HG02885 (cell line): Measurements from ENCODE around the gene UPK2.
"Not testable (repeated sequence)": the region's sequence is repeated elsewhere in the genome, so short reads cannot be mapped to it uniquely, and the experiment has no call there.

Source experiments
- ATAC-seq: cut with Tn5 transposase; IDR thresholded peaks from one replicate; pipeline ENCODE4 v1.9.1; 2021; ENCODE audit warnings: mild to moderate bottlenecking; ENCODE audit not compliant: unreplicated experiment, poor library complexity

UPK2 gene

DNA sequence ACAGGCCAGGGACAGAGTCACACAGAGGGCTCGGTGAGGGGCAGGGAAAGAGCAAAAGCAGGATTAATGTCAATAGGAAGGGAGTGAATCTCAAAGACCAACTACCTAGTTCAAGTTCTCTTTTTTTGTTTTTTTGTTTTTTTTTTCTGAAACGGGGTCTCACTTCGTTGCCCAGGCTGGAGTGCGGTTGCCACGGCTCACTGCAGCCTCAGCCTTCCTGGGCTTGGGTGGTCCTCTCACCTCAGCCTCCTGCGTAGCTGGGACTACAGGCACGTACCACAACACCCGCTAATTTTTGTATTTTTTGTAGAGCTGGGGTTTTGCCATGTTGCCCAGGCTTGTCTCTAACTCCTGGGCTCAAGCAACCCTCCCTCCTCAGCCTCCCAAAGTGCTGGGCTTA, 20.7 kb upstream of the UPK2 start:
- no peak for ATAC-seq

DNA sequence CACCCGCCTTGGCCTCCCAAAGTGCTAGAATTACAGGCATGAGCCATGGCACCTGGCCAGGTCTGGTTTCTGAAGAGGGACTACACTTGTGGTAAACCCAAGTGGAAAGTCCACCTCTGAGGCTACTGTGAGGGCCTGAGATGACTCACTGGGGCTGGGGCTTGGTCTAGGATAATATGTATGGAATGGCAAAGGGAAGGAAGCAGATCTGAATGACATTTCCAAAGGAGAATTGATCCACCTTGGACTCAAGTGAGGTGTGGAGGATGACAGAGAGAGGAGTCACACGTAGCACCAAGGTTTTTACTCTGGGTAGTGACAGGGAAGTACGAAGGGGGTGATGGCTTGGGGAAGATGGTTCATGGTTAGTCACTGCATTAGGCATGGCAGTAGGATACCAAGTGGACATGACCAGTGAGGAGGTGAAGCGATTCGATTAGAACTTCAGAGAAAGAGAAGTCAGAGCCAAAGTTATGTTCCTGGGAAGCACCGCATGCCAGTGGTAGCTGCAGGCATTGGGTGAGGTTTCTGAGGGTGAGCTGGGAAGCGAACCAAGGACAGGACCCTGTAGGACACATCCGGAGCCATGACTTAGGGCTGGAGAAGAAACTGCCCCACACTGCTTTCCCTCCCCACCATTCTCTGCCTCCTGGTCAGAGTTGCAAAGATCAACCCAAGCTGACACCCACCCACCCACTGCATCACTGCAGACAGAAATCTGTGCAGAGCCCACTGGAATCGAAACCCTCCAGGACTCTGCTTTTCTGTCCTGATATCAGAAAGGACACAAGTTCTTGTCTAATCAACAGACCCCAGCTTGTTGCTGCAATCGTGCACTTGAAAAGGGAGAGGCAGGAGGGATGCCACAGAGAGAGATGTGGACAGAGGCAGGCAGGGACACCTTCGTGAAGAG, 17.4 kb upstream of the UPK2 start:
- ATAC-seq: no peak

DNA sequence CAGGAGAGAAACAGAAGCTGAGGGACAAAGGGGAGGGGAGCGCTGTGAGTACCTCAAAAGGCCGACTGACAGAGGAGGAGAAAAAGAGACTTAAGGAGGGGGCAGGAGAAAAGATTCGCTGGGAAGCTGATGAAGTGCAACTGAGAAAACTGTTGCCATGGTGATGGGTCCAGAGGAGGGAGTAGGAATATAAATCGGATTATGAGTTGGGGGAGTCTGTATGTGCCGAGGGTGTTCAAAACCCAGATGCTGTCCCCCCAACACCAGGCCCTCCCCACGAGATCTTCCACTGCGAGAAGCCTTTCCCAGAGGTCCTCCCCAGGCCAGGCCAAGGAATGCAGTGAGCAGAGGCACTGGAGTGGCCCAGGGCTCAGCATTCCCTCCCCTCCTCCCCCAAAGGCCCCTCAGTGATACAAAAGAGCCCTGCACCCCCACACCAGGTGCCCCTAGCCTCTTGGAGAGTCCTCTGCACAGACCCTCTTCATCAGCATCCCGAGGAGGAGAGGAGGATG, 16.6 kb upstream of the UPK2 start:
- no peak for ATAC-seq

DNA sequence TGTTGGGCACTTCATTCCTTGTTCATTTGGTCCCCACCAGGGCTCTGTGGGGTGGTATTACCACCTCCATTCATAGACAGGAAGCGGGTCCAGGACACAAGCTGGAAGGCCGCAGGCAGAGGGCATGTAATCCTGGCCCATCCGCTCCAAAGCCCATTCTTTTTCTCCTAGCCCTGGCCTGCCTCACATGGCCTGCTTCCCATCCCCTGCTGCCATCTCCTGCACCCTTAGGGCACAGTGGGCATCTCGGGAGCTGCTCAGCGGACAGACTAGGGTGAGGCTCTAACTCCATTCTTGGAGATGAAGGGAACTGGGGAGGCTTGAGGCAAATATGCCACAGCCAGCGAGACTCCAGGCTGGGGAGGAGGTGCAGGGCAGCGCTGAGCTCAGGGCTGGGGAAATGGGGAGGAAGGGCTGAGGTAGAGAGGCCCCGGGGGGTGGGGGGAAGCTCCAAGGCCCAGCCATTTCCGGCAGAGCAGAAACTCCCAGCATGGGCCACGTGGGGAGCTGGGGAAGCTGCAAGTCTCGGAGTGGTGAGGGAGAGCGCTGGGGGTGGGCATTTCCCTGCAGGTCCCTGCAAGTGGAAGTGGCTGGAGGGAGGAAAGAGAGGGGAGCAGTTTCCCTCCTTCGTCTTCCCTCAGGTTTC, 16.0 kb upstream of the UPK2 start:
- ATAC-seq: no peak

DNA sequence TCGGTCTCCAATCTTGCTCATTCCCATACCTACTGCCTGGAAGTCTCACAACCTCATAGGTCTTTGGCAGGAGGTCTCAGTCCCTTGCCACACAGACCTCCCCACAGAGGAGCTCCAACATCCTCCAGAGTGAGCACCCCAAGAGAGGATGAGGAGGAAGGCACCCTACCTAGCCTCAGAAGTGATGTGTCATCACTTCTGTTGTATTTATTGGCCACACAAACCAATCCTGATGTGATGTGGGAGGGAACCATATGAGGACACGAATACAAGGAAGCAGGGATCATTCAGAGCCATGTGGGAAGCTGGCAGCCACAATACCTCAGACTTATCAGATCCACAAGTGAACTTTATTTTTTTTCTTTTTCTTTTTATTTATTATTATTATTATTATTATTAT, 9.0 kb upstream of the UPK2 start:
- no peak for ATAC-seq

DNA sequence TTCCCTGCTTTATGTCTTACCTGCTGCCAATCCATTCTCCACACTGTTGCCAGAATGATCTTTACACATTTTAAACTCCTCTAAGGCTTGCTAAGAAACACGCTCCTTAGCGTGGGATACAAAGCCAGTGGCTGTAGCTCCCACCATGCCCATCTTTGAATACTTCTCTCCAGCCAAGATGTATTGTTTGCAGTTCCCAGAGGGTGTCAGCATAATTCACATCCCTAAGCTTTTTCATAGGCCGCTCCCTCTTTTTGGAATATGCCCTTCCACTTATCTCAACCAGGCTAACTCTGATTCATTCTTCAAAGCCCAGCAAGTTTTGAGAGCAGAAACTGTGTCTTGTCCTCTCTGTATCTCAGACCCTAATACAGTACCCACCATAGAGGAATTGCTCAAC, 8.1 kb upstream of the UPK2 start:
- ATAC-seq: no peak

DNA sequence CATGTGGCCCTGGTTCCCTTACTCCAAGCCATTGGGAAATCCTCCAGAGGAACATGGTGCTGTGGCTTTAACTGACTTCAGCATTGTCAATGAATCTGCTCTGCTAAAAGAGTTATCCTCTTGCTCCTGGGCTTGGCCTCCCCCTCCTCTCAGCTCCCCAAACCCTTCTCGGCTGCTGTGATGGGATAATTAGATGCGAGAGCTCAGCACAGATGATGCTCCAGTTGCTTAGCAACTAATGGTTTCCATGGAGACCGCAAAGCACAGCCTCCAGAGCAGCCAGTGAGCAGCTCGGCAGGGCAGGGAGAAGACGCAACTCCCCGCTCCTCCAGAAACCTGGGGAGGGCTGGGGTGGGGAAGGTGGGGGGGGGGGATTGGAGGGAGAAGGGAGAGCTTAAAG, 2.8 kb upstream of the UPK2 start:
- ATAC-seq: no peak

DNA sequence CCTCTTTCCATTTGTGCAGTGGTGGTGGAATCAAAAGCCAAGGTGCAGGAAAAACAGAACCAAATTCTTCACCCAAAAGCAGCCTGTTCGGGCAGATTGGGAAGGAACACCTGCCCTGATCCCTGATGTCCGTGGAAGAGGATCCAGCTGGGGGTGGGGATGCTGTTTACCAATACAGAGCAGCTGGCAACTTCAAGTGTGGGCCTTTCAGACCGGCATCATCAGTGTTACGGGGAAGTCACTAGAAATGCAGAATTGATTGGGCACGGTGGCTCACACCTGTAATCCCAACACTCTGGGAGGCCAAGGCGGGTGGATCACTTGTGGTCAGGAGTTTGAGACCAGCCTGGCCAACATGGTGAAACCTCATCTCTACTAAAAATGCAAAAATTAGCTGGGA, 2.1 kb upstream of the UPK2 start:
- ATAC-seq: not testable (repeated sequence)

DNA sequence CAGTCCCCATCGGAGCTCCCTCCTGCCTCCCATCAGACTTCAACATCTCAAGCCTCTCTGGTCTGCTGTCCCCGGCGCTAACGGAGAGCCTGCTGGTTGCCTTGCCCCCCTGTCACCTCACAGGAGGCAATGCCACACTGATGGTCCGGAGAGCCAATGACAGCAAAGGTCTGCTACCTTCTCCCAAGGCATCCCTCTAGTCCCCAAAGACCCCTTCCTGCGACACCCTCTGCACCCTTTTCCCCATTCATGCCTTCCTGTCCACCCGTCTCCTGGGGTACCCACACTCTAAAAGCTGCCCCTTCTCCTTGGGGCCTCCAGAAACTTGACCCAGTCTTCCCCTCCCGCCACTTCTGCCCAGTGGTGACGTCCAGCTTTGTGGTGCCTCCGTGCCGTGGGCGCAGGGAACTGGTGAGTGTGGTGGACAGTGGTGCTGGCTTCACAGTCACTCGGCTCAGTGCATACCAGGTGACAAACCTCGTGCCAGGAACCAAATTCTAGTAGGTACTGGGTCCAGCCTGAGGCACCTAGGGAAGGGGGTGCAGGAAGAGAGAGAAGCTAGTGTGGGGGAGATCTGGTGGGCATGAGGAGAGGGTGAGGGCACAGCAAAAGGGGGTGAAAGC, 860 bp downstream of the UPK2 start:
- ATAC-seq: no peak

DNA sequence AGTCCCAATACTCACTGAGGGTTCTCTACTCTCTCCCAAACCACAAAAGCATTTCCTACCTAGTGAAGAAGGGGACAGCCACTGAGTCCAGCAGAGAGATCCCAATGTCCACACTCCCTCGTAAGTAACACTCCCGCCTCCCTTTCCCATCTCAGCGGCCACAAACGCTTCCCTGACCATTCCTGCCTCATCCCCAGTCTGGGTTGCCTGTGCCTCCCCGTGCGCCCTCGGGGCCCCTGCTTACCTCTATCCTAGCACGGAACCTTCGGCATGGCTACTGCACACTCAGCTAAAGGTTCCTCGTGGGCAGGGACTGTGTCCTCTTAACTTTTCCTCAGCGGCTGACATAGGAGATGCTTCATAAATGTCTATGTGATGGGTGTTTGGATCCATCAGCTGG, 1.5 kb downstream of the UPK2 start:
- no peak for ATAC-seq

DNA sequence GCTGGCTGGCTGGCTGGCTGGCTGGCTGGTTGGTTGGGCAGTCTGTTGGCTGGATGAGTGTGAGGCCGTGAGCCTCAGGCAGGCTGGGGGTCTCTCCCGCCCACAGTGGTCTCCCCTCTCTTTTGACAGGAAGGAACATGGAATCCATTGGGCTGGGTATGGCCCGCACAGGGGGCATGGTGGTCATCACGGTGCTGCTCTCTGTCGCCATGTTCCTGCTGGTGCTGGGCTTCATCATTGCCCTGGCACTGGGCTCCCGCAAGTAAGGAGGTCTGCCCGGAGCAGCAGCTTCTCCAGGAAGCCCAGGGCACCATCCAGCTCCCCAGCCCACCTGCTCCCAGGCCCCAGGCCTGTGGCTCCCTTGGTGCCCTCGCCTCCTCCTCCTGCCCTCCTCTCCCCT, 1.9 kb downstream of the UPK2 start:
- no peak for ATAC-seq

DNA sequence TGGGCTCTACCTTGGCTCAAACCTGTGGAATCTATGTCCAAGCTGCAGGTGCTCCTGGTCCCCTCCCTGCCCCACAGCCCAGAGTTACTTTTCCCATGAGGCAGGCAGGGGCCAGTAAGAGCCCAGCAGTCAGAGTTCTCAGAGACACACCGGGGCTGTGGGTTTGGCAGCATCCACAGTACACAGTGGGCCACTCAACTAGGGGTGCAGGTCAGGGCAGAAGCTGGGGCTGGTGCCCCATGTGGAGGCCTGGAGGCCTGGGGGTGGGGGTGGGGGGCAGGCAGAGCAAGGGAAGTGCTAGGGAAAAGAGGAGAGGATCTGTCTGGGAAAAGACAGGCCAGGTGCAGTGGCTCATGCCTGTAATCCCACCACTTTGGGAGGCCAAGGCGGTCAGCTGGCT, 2.5 kb downstream of the UPK2 start:
- ATAC-seq: no peak

DNA sequence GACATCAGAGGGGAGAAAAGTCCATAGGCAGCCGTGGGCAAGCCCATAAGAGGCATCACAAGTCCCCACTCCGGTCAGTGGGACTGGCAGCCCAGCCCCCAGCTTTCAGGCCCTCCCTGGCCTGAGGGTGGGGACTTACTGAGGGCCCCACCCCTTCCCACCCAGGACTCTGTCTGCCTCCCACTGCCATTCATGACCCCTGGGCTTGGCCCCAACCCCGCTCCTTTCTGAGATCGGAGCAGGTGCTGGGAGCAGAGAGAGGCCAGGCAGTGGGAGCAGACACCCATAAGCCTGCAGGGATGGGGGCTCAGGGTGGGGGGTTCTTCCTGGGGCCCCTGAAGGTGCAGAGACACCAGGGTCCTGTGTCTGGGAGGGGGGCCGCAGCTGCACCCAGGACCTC, 5.1 kb downstream of the UPK2 start:
- ATAC-seq: no peak

DNA sequence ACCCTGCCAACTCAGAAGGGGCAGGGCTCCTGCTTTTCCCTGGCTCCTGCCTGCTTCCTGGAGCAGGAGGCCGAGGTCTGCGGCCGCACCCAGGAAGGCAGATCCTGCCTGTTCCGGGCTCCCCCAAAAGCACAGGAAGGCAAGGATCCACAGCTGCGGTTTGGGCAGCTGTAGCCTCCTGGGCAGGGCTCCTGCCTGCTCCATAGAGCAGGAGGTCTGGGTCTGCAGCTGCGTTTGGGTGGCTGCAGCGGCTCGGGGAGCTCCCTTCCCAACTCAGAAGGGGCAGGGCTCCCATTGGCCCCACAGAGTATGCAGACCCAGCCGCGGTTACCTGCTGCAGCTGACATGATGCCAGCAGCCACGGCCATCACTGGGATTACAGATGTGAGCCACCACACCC, 5.5 kb downstream of the UPK2 start:
- ATAC-seq: no peak

DNA sequence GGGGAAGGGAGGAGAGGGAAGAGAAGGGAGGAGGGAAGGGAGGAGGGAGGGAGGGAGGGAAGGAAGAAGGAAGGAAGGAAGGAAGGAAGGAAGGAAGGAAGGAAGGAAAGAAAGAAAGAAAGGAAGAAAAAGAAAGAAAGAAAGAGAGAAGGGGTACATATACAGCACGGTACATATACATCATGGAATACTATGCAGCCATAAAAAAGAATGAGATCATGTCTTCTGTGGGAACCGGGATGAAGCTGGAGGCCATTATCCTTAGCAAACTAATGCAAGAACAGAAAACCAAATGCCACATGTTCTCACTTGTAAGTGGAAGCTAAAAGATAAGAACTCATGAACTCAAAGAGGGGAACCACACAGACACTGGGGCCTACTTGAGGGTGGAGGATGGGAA, 13.4 kb downstream of the UPK2 start:
- ATAC-seq: not testable (repeated sequence)

DNA sequence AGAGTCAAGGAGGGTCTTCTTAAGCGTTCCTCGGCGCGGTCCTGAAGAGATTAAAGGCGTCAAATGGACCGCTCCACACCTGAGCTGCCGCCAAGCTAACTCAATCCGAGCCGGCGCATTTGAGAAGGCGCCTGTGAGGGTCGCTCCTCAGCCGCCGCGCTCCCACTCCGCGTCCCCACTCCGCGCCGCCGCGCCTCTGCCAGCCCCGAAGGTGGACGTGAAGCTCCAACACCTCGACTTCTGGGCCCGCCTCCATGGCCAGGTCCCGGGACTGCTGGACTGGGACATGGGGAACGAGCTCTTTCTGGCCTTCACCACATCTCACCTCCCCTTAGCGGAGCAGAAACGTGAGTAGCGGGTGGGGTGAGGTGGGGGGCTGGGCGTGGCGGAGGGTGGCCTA, 15.5 kb downstream of the UPK2 start, which contains the start of gene FOXR1:
Gene FOXR1 (plus strand): TSS at position 116 of the 400 bp plus-strand sequence. CDS start 171 bp downstream, at position 287.
- no peak for ATAC-seq

DNA sequence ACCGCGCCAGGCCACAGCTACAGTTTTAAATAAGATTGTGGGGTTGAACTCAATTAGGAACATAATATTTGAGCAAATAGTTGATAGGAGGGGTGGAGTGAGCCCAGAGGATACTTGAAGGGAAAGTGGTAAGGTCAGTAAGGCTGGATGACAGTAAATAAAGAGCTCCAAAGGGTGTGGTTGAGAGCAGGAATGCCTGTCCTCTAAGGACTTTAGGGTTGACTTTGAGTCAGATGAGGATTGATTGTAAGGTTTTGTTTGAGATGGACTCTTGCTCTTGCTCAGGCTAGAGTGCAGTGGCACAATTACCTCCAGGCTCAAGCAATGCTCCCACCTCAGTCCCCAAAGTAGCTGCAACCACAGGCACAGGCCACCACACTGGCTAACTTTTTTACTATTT, 17.9 kb downstream of the UPK2 start:
- no peak for ATAC-seq

DNA sequence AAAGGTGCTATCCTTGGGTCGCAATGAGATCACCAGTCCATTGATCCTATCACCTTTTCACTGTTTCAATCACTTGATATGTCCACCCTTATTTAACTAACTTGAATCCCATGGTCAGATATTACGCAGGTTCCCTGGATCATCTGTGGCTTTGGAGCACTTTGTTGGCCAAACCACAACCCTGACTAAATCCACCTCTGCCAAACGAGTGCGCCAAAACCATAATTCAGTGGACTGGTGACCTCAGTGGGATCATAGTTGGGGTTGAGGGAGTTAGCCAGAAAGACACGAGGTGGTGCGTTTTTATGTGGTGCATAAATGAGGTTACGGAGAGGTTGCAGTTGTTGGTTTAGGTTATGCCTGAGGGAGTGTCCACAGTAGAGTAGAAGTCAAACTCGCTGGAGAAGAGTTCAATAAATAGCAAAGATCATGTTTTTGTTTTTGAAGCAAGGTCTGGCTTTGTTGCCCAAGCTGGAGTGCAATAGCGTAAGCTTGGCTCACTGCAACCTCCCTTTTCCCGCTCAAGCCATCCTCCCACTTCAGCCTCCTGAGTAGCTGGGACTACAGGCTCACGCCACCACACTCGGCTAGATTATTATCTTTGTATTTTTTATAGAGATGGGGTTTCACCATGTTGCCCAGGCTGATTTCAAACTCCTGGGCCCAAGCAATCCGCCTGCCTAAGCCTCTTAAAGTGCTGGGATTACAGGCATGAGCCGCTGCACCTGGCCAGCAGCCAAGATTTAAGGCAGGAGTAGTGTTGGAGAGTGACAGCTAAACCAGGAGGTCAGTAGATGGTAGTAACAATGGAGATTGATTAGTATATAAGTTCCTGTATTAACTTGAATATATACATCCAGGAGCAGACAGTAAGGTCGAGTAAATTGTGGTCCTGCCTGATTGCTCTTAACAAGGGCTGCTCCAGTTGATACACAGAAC, 19.9 kb downstream of the UPK2 start:
- no peak for ATAC-seq

DNA sequence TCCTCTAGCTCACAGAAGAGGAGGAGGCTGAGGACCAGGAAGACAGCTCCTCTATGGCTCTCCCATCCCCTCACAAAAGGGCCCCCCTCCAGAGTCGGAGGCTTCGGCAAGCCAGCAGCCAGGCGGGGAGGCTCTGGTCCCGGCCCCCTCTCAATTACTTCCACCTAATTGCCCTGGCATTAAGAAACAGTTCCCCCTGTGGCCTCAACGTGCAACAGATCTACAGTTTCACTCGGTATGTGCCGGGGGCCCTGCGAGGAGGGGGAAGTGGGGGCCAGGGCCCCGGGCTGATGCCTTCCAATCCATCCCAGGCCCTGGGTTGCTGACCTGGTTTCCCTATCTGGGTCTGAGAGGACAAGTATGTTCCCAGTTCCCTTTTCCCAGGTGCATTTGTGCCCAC, 23.3 kb downstream of the UPK2 start:
- ATAC-seq: no peak
